Neural cell (in vitro differentiated cells): Measurements from ENCODE around the gene C10orf88. TPM values are rescaled to one million over a fixed set of nuclear protein-coding genes. Genes with fewer than 3 reads are reported as not detected.

ENCODE experiments used
- H2AFZ ChIP-seq: fragments of 200-600, 300-800 bp; sonication (generic), shearing (Covaris generic); 2 replicates; pipeline ENCODE4 v1.6.0; 2014; ENCODE audit warnings: low read depth, mild to moderate bottlenecking, antibody characterized with exemption, low read length, moderate library complexity
- H3F3A ChIP-seq: fragments of 200-600 bp; shearing (Covaris generic); 2 replicates; pipeline ENCODE4 v1.6.1; 2016; ENCODE audit warnings: mild to moderate bottlenecking, moderate library complexity, mixed read lengths, antibody characterized with exemption, low read length; ENCODE audit not compliant: insufficient read depth, poor library complexity, severe bottlenecking
- H3K27ac ChIP-seq: fragments of 200-600, 300-800 bp; sonication (generic), shearing (Covaris generic); 2 replicates; pipeline ENCODE4 v1.5.1; 2014; ENCODE audit warnings: mild to moderate bottlenecking, low read length, moderate library complexity
- H3K27me3 ChIP-seq: fragments of 300-800, 200-600 bp; sonication (generic), shearing (Covaris generic); 2 replicates; pipeline ENCODE4 v1.6.0; 2014; ENCODE audit warnings: mild to moderate bottlenecking, low read depth, low read length, moderate library complexity; ENCODE audit not compliant: insufficient read depth
- H3K36me3 ChIP-seq: fragments of 300-800, 200-600 bp; sonication (generic), shearing (Covaris generic); 2 replicates; pipeline ENCODE4 v1.5.1; 2014; ENCODE audit warnings: mild to moderate bottlenecking, antibody characterized with exemption, low read length, moderate library complexity; ENCODE audit not compliant: insufficient read depth
- H3K4me2 ChIP-seq: fragments of 300-800, 200-600 bp; sonication (generic), shearing (Covaris generic); 2 replicates; pipeline ENCODE4 v1.6.0; 2014; ENCODE audit warnings: mild to moderate bottlenecking, low read length
- H3K4me3 ChIP-seq: fragments of 300-800, 200-600 bp; sonication (generic), shearing (Covaris generic); 2 replicates; pipeline ENCODE4 v1.5.1; 2014; ENCODE audit warnings: mild to moderate bottlenecking, low read length, moderate library complexity
- H3K79me2 ChIP-seq: fragments of 200-600 bp; shearing (Covaris generic); replicated peaks from 2 replicates; pipeline ENCODE4 v1.6.0; 2014; ENCODE audit warnings: mild to moderate bottlenecking, low read length, moderate library complexity; ENCODE audit not compliant: insufficient read depth
- H3K9ac ChIP-seq: fragments of 300-800, 200-600 bp; sonication (generic), shearing (Covaris generic); 2 replicates; pipeline ENCODE4 v1.6.1; 2016; ENCODE audit warnings: mild to moderate bottlenecking, low read length, mixed read lengths
- H3K9me2 ChIP-seq: fragments of 200-600 bp; shearing (Covaris generic); 2 replicates; pipeline ENCODE4 v1.6.1; 2016; ENCODE audit warnings: mild to moderate bottlenecking, low read length, mixed read lengths; ENCODE audit not compliant: insufficient read depth
- H3K9me3 ChIP-seq: fragments of 200-600, 300-800 bp; sonication (generic), shearing (Covaris generic); 2 replicates; pipeline ENCODE4 v1.6.1; 2016; ENCODE audit warnings: mild to moderate bottlenecking, mixed run types, low read length, moderate library complexity, mixed read lengths
- H4K20me1 ChIP-seq: fragments of 200-600 bp; shearing (Covaris generic); 2 replicates; pipeline ENCODE4 v1.6.1; 2016; ENCODE audit warnings: mild to moderate bottlenecking, mixed run types; ENCODE audit not compliant: insufficient read depth
- EP300 ChIP-seq: fragments of 450-650 bp; conservative IDR thresholded peaks from 2 replicates; pipeline ENCODE4 v1.6.1; 2014; ENCODE audit warnings: antibody characterized with exemption, mild to moderate bottlenecking, moderate library complexity; ENCODE audit not compliant: poor library complexity, severe bottlenecking
- EZH2 ChIP-seq: fragments of 200-600, 300-800 bp; shearing (Covaris generic), sonication (generic); IDR thresholded peaks from 2 replicates; pipeline ENCODE4 v1.6.1; 2014; ENCODE audit warnings: antibody characterized with exemption, low read length, borderline replicate concordance, mild to moderate bottlenecking; ENCODE audit not compliant: insufficient read depth, poor library complexity, severe bottlenecking
- MXI1 ChIP-seq: fragments of 450-650 bp; conservative IDR thresholded peaks from 2 replicates; pipeline ENCODE4 v1.6.1; 2014; ENCODE audit warnings: antibody characterized with exemption, mild to moderate bottlenecking; ENCODE audit not compliant: poor library complexity, severe bottlenecking
- POLR2AphosphoS5 ChIP-seq: IDR thresholded peaks from 2 replicates; pipeline ENCODE4 v1.6.1; 2012
- RAD21 ChIP-seq: fragments of 450-650 bp; conservative IDR thresholded peaks from 2 replicates; pipeline ENCODE4 v1.6.1; 2014; ENCODE audit warnings: antibody characterized with exemption, mild to moderate bottlenecking, moderate library complexity
- SMC3 ChIP-seq: fragments of 450-650 bp; conservative IDR thresholded peaks from 2 replicates; pipeline ENCODE4 v1.6.1; 2014; ENCODE audit warnings: antibody characterized with exemption, mild to moderate bottlenecking, moderate library complexity; ENCODE audit not compliant: poor library complexity
- TAF1 ChIP-seq: IDR thresholded peaks from 2 replicates; pipeline ENCODE4 v1.6.1; 2012; ENCODE audit warnings: low read depth
- polyA plus RNA-seq: library from polyadenylated mRNA; depleted of rRNA; stranded (reverse); fragments of >200 nt; gene quantifications from 2 replicates; pipeline ENCODE4 v1.2.3, GENCODE V29; 2014
- TF ChIP-seq, protein P1 (sequence below): IDR thresholded peaks from 2 replicates; pipeline ENCODE4 v1.6.1; 2012; ENCODE audit warnings: borderline replicate concordance
- TF ChIP-seq, protein P2 (sequence below): fragments of 450-650 bp; IDR thresholded peaks from 2 replicates; pipeline ENCODE4 v1.5.1; 2014; ENCODE audit warnings: antibody characterized with exemption, mild to moderate bottlenecking, moderate library complexity; ENCODE audit not compliant: poor library complexity, severe bottlenecking

C10orf88 gene
- polyA plus RNA-seq, 1 donor from 2014 or later, result 25.8 TPM

DNA sequence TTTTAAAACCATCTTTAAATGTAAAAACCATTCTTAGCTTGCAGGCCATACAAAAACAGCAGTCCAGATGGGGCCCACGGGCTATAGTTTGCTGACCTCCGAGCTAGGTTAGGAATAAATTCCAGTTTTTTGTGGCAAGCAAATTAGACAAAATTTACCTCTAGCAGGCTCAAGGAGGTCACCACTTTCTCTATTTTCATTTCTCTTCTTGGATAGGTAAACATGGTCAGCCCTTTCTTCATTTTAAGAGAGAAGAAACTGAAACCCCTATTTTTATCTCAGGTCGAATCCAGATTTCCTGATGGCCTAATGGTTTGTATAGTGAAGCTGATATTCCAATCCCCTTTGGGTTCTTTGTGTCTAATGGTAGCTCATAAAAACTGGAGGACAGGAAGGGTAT lies 43.8 kb upstream of the C10orf88 start:
- H3K79me2 ChIP-seq, result peaks cover 4% of the 10 kb centered on the region
- no peak overlapping the region for H3K4me2 ChIP-seq
- H4K20me1 ChIP-seq, result no peaks in the 10 kb centered on the region
- no peak overlapping the region for H2AFZ ChIP-seq
- no peaks in the 10 kb centered on the region for H3K36me3 ChIP-seq
- no peak overlapping the region for H3K9ac ChIP-seq
- H3K9me2 ChIP-seq, result no peaks in the 10 kb centered on the region
- H3F3A ChIP-seq, result no peaks in the 10 kb centered on the region
- H3K9me3 ChIP-seq, result no peaks in the 10 kb centered on the region
- no peaks in the 10 kb centered on the region for H3K27me3 ChIP-seq
- H3K27ac ChIP-seq, result no peak overlapping the region
- no peak for TF ChIP-seq MXI1
- TF ChIP-seq RAD21, result no peak
- TF ChIP-seq, protein P1, sequence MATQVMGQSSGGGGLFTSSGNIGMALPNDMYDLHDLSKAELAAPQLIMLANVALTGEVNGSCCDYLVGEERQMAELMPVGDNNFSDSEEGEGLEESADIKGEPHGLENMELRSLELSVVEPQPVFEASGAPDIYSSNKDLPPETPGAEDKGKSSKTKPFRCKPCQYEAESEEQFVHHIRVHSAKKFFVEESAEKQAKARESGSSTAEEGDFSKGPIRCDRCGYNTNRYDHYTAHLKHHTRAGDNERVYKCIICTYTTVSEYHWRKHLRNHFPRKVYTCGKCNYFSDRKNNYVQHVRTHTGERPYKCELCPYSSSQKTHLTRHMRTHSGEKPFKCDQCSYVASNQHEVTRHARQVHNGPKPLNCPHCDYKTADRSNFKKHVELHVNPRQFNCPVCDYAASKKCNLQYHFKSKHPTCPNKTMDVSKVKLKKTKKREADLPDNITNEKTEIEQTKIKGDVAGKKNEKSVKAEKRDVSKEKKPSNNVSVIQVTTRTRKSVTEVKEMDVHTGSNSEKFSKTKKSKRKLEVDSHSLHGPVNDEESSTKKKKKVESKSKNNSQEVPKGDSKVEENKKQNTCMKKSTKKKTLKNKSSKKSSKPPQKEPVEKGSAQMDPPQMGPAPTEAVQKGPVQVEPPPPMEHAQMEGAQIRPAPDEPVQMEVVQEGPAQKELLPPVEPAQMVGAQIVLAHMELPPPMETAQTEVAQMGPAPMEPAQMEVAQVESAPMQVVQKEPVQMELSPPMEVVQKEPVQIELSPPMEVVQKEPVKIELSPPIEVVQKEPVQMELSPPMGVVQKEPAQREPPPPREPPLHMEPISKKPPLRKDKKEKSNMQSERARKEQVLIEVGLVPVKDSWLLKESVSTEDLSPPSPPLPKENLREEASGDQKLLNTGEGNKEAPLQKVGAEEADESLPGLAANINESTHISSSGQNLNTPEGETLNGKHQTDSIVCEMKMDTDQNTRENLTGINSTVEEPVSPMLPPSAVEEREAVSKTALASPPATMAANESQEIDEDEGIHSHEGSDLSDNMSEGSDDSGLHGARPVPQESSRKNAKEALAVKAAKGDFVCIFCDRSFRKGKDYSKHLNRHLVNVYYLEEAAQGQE, result no peak
- TF ChIP-seq EP300, result no peak
- no peak for TF ChIP-seq SMC3
- TF ChIP-seq POLR2AphosphoS5, result no peak
- TF ChIP-seq TAF1, result no peak
- TF ChIP-seq, protein P2, sequence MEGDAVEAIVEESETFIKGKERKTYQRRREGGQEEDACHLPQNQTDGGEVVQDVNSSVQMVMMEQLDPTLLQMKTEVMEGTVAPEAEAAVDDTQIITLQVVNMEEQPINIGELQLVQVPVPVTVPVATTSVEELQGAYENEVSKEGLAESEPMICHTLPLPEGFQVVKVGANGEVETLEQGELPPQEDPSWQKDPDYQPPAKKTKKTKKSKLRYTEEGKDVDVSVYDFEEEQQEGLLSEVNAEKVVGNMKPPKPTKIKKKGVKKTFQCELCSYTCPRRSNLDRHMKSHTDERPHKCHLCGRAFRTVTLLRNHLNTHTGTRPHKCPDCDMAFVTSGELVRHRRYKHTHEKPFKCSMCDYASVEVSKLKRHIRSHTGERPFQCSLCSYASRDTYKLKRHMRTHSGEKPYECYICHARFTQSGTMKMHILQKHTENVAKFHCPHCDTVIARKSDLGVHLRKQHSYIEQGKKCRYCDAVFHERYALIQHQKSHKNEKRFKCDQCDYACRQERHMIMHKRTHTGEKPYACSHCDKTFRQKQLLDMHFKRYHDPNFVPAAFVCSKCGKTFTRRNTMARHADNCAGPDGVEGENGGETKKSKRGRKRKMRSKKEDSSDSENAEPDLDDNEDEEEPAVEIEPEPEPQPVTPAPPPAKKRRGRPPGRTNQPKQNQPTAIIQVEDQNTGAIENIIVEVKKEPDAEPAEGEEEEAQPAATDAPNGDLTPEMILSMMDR, result no peak
- no peak for TF ChIP-seq EZH2
- H3K4me3 ChIP-seq, result no peak overlapping the region

DNA sequence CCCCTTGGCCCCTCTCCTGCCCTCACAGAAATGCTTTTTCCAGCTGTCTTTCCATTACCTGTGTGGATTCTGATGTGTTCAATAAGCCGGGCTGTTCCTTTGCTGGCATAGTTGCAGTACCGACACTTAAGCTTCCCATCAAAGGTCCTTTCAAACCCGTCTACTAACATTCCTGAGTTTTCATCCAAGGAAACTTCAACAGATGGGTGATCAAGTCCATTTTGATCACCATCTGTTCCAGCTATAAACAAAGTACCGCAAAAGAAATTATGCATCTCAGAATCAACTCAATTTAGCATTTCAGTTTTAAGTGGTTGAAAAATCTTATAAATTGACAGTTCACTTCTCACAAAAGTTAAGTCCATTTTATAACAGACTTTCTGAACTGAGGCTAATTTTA lies 41.9 kb upstream of the C10orf88 start:
- H3K9me2 ChIP-seq, result no peaks in the 10 kb centered on the region
- no peaks in the 10 kb centered on the region for H4K20me1 ChIP-seq
- no peak overlapping the region for H3K9ac ChIP-seq
- H3K4me3 ChIP-seq, result no peak overlapping the region
- no peak overlapping the region for H3K4me2 ChIP-seq
- no peaks in the 10 kb centered on the region for H3K27me3 ChIP-seq
- H3K27ac ChIP-seq, result no peak overlapping the region
- no peak overlapping the region for H2AFZ ChIP-seq
- no peaks in the 10 kb centered on the region for H3F3A ChIP-seq
- H3K79me2 ChIP-seq, result no peaks in the 10 kb centered on the region
- no peaks in the 10 kb centered on the region for H3K9me3 ChIP-seq
- peaks cover 6% of the 10 kb centered on the region for H3K36me3 ChIP-seq
- TF ChIP-seq SMC3, result no peak
- no peak for TF ChIP-seq TAF1
- no peak for TF ChIP-seq RAD21
- no peak for TF ChIP-seq POLR2AphosphoS5
- TF ChIP-seq, protein P2, result no peak
- TF ChIP-seq, protein P1, result no peak
- no peak for TF ChIP-seq MXI1
- no peak for TF ChIP-seq EP300
- no peak for TF ChIP-seq EZH2
